Measurements from ENCODE around the gene LRMDA. TPM values are rescaled to one million over a fixed set of nuclear protein-coding genes. Genes with fewer than 3 reads are reported as not detected.

Gene LRMDA
- total and polyA plus RNA-seq, 2 of the 8 experiments (the other 6 are each of a cell fraction or from before 2014, with no cell fraction given), result 0.86 to 2.8 TPM

- Histone ChIP-seq H3K4me3 (ENCODE audit: extremely low read depth in 1 of 4, insufficient read depth in 2 of 4, low read depth in 3 of 4, low read length in 4 of 4) (no peak overlapping the region), H3K23ac (ENCODE audit: insufficient read length) (no peak overlapping the region), H3K9me3 (ENCODE audit: insufficient read depth in 2 of 2, low read depth in 1 of 2, low read length in 1 of 2) (no peaks in the 10 kb centered on the region), H3K9ac (replicated peaks in 1 of 4; ENCODE audit: extremely low read depth in 1 of 4, low read depth in 3 of 4, low read length in 3 of 4) (no peak overlapping the region), H3K23me2 (ENCODE audit: low read depth, low read length) (peaks cover 1% of the 10 kb centered on the region; the same call in 1 of the 2 replicates), H2BK5ac (ENCODE audit: low read depth, low read length) (no peak overlapping the region), H3K27ac (ENCODE audit: low read depth, low read length) (no peak overlapping the region), H2BK12ac (ENCODE audit: low read depth, low read length) (no peak overlapping the region), H4K91ac (replicated peaks; ENCODE audit: insufficient read length, low read length) (no peak overlapping the region), H3K4me1 (replicated peaks in 1 of 4; ENCODE audit: control insufficient read depth in 3 of 4, insufficient read depth in 4 of 4, low read length in 3 of 4) (no peaks in the 10 kb centered on the region), H3K4me2 (ENCODE audit: insufficient read depth in 1 of 2, low read depth in 2 of 2, low read length in 2 of 2) (no peak overlapping the region), H3K4ac (replicated peaks; ENCODE audit: insufficient read length, low read depth, low read length) (no peak overlapping the region), H2AK5ac (ENCODE audit: low read depth, low read length) (no peak overlapping the region), H2AFZ (ENCODE audit: low read length) (no peak overlapping the region), H3K36me3 (ENCODE audit: control insufficient read depth in 2 of 4, insufficient read depth in 4 of 4, low read length in 3 of 4) (no peaks in the 10 kb centered on the region), H4K8ac (ENCODE audit: extremely low read depth, insufficient read depth, low read length) (no peak overlapping the region), H3K79me1 (ENCODE audit: low read depth, low read length) (no peaks in the 10 kb centered on the region), H2BK120ac (replicated peaks; ENCODE audit: low read depth, low read length) (no peak overlapping the region), H3K79me2 (ENCODE audit: control insufficient read depth in 1 of 2, insufficient read depth in 2 of 2, low read length in 2 of 2) (no peaks in the 10 kb centered on the region), H4K5ac (ENCODE audit: insufficient read length, low read depth, low read length) (no peak overlapping the region), H2BK15ac (ENCODE audit: low read length) (no peak overlapping the region), H3K14ac (ENCODE audit: insufficient read length) (no peak overlapping the region), H4K20me1 (replicated peaks in 1 of 2; ENCODE audit: control insufficient read depth in 1 of 2, insufficient read depth in 2 of 2, low read length in 2 of 2) (no peaks in the 10 kb centered on the region), H3K18ac (ENCODE audit: extremely low read depth, low read length) (no peak overlapping the region), H3K27me3 (replicated peaks in 1 of 4; ENCODE audit: control insufficient read depth in 3 of 4, extremely low read depth in 1 of 4, insufficient read depth in 3 of 4, low read length in 3 of 4) (no peaks in the 10 kb centered on the region), H2BK20ac (ENCODE audit: low read length) (no peak overlapping the region), H3K56ac (replicated peaks; ENCODE audit: insufficient read length, low read depth, low read length) (no peak overlapping the region)
- 78% methylated on average over 4 of the region's 4 CpGs; no CpG with 5 or more reads in 1 of the 2 experiments for WGBS, 2 experiments (ENCODE audit: extremely low coverage in 1 of 2, insufficient coverage in 1 of 2, insufficient read length in 1 of 2, insufficient replicate concordance in 2 of 2, low coverage in 1 of 2, low lambda C conversion rate in 2 of 2, missing lambda C conversion rate in 1 of 2)
- ChIA-PET POLR2A (ENCODE audit: partially characterized antibody) (no interaction called here), CTCF (ENCODE audit: partially characterized antibody) (no interaction called here)
- DNase-seq (ENCODE audit: low read depth in 1 of 2, low spot score in 2 of 2) (no peak), FAIRE-seq (no peak)
- TF ChIP-seq JUN (IDR thresholded peaks at IDR 0.05; ENCODE audit: low read depth, low read length) (no peak), PHF8 (conservative IDR thresholded peaks at IDR 0.05; ENCODE audit: low read depth, low read length) (no peak), CREB1 (IDR thresholded peaks at IDR 0.05) (no peak), RNF2 (IDR thresholded peaks at IDR 0.05; ENCODE audit: borderline replicate concordance, low read depth, low read length, missing control alignments, poor library complexity, severe bottlenecking) (no peak), FOSL1 (IDR thresholded peaks at IDR 0.05; ENCODE audit: insufficient read depth, low read depth, low read length) (no peak), KDM4A (IDR thresholded peaks at IDR 0.05; ENCODE audit: low read depth, low read length, severe bottlenecking) (no peak), EP300 (IDR thresholded peaks at IDR 0.05; ENCODE audit: borderline replicate concordance in 1 of 2, low read depth in 2 of 2, low read length in 2 of 2) (no peak), BRCA1 (IDR thresholded peaks at IDR 0.05; ENCODE audit: low read depth, low read length) (no peak), SP4 (IDR thresholded peaks at IDR 0.05; ENCODE audit: low read length) (no peak), POLR2A (IDR thresholded peaks at IDR 0.05; ENCODE audit: control extremely low read depth in 1 of 2, low read depth in 2 of 2, low read length in 2 of 2) (no peak), SRF (IDR thresholded peaks at IDR 0.05; ENCODE audit: low read depth, low read length) (no peak), SIN3A (conservative IDR thresholded peaks at IDR 0.05 in 1 of 2, IDR thresholded peaks at IDR 0.05 in 1 of 2; ENCODE audit: low read depth in 1 of 2, low read length in 2 of 2) (no peak), KDM5A (IDR thresholded peaks at IDR 0.05; ENCODE audit: low read length) (no peak), HDAC6 (IDR thresholded peaks at IDR 0.05; ENCODE audit: low read depth, low read length) (no peak), MAFK (IDR thresholded peaks at IDR 0.05; ENCODE audit: low read depth, low read length) (no peak)
Observed at GRCh38 chr10:75678527-75678926, 247.1 kb downstream of the LRMDA start.
